D721Med (cell line): Measurements from ENCODE around the gene PAGR1.
"Not testable (repeated sequence)": the region's sequence is repeated elsewhere in the genome, so short reads cannot be mapped to it uniquely, and the experiment has no call there.

ENCODE experiments used
- DNase-seq: peaks from one replicate; pipeline ENCODE4 v3.0.0; 2011; ENCODE audit warnings: low spot score; ENCODE audit not compliant: insufficient read length
- FAIRE-seq: peaks from 2 replicates; lab custom pipeline; 2011; peaks lifted over from hg19 to GRCh38; lab: Jason Lieb, UNC
- TF ChIP-seq, protein P1 (sequence below): IDR thresholded peaks from 2 replicates; pipeline ENCODE4 v1.5.1; 2012; ENCODE audit warnings: mild to moderate bottlenecking, control low read depth; ENCODE audit not compliant: insufficient read depth; ENCODE audit errors: missing control alignments

The PAGR1 gene

GRCh38 chr16:29775742-29776408, 40.1 kb upstream of the PAGR1 start:
- no peak for FAIRE-seq
- no peak for DNase-seq
- TF ChIP-seq, protein P1, sequence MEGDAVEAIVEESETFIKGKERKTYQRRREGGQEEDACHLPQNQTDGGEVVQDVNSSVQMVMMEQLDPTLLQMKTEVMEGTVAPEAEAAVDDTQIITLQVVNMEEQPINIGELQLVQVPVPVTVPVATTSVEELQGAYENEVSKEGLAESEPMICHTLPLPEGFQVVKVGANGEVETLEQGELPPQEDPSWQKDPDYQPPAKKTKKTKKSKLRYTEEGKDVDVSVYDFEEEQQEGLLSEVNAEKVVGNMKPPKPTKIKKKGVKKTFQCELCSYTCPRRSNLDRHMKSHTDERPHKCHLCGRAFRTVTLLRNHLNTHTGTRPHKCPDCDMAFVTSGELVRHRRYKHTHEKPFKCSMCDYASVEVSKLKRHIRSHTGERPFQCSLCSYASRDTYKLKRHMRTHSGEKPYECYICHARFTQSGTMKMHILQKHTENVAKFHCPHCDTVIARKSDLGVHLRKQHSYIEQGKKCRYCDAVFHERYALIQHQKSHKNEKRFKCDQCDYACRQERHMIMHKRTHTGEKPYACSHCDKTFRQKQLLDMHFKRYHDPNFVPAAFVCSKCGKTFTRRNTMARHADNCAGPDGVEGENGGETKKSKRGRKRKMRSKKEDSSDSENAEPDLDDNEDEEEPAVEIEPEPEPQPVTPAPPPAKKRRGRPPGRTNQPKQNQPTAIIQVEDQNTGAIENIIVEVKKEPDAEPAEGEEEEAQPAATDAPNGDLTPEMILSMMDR = no peak

DNA sequence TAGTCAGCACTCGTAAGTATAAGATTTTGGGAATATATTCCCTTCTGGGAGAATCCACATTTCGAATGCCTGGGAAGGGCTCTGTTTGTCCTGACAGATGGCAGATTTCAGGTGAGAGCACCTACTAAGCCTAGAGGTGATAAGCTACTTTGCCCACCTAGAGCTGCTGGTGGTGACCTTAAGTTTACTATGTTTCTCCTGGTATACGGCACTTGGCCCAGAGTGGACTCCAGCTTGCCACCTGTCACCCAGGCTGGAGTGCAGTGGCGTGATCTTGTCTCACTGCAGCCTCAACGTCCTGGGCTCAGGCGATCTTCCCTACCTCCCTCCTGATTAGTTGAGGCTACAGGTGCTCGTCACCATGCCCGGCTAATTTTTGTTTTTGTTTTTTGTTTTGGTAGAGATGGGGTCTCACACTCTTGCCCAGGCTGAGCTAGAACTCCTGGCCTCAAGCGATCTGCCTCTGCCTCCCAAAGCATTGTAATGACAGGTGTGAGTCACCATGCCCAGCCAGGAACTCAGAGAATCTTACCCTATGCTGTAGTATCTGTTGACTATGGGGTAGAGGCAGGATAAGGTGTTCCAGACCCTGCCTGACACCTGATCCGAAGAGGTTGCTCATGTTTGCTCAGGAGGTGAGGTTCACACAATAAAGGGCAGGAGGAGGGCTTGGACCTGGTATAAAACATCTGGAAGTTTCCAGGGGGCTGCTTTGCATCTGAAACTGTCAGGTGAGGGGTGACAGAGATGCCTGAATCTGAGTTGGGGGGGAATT, 38.2 kb upstream of the PAGR1 start, which contains the start of gene ZG16:
Gene ZG16 (plus strand): TSS at position 681 of the 775 bp plus-strand sequence. CDS start 1,011 bp downstream, outside the sequence.
- TF ChIP-seq, protein P1 = no peak
- FAIRE-seq = no peak
- no peak for DNase-seq

GRCh38 chr16:29779474-29779873, 36.5 kb upstream of the PAGR1 start:
- FAIRE-seq (no peak), DNase-seq (no peak)
- TF ChIP-seq, protein P1 = no peak

- not testable (repeated sequence) for FAIRE-seq, DNase-seq
Observed at GRCh38 chr16:29783094-29783953, 32.6 kb upstream of the PAGR1 start.

DNA sequence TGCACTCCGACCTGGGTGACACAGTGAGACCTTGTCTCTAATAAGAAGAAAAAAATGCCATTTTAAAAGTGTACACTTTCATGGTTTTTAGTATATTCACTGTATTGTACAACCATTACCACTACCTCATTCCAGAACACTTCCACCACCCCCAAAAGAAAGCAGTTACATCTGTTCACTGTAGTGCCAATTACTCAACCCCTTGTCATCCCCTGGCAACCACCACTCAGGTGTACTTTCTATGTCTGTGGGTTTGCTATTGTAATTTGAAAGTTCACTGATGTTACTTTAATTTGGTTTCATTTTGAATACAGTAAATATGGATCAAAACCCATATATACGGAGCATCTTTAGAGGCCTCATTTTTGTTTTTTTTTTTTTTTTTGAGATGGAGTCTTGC, 31.8 kb upstream of the PAGR1 start:
- no peak for DNase-seq
- no peak for FAIRE-seq
- TF ChIP-seq, protein P1 = no peak

DNA sequence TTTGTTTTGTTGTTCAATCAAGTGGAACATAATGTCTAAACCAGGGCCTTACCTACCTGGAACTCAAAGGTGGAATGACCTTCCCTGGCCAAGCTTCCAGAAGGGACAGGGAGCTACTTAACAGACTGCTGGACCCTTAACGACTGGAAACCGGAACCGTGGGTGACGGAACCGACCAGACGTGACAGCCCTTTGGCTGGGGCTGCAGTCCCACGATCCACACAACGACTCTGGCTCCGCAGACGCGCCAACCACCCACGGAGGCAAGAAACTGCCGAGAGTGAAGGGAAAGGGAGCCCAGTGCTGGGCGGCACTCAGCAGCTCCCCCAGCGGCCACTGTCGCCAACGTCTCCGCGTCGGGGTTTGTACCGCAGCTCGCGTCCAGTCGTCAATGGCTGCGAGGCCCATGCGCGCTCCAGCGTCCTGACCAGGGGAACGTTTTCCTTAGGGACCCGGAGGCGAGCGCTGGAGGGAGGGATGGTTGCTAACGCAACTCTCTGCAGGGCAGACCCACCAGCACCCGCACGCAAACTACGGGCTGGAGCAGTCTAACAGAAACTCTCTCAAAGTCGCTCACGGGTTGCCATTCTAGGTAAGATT, 31.0 kb upstream of the PAGR1 start:
- no peak for FAIRE-seq
- DNase-seq = no peak
- TF ChIP-seq, protein P1 = no peak

- FAIRE-seq, DNase-seq: not testable (repeated sequence)
Observed at GRCh38 chr16:29787155-29787554, 28.8 kb upstream of the PAGR1 start.
